Effector memory CD4-positive, alpha-beta T cell (primary cell): ENCODE measurements around the gene KLF16.

Experiments used
- DNase-seq, 3 donors: peaks; one replicate each; pipeline ENCODE4 v3.0.0-alpha.2; 2020
- H3K27ac ChIP-seq: 2 replicates; pipeline ENCODE4 v1.7.0; 2013; ENCODE audit warnings: mild to moderate bottlenecking, low read length, moderate library complexity; ENCODE audit not compliant: insufficient read depth, poor library complexity, severe bottlenecking
- H3K27me3 ChIP-seq: replicated peaks from 2 replicates; pipeline ENCODE4 v1.7.0; 2013; ENCODE audit warnings: mild to moderate bottlenecking, low read length; ENCODE audit not compliant: insufficient read depth, control insufficient read depth, poor library complexity, severe bottlenecking
- H3K36me3 ChIP-seq: 2 replicates; pipeline ENCODE4 v1.7.0; 2013; ENCODE audit warnings: mild to moderate bottlenecking, low read length, moderate library complexity; ENCODE audit not compliant: control insufficient read depth, insufficient read depth
- H3K4me1 ChIP-seq: 2 replicates; pipeline ENCODE4 v1.7.0; 2013; ENCODE audit warnings: low read length, mild to moderate bottlenecking; ENCODE audit not compliant: control insufficient read depth, insufficient read depth, poor library complexity, severe bottlenecking
- H3K4me3 ChIP-seq: 2 replicates; pipeline ENCODE4 v1.7.0; 2013; ENCODE audit warnings: low read length, low read depth, mild to moderate bottlenecking; ENCODE audit not compliant: insufficient read depth, poor library complexity, severe bottlenecking
- H3K9me3 ChIP-seq: 2 replicates; pipeline ENCODE4 v1.7.0; 2013; ENCODE audit warnings: mild to moderate bottlenecking, low read length, moderate library complexity; ENCODE audit not compliant: control insufficient read depth

KLF16 gene

DNA sequence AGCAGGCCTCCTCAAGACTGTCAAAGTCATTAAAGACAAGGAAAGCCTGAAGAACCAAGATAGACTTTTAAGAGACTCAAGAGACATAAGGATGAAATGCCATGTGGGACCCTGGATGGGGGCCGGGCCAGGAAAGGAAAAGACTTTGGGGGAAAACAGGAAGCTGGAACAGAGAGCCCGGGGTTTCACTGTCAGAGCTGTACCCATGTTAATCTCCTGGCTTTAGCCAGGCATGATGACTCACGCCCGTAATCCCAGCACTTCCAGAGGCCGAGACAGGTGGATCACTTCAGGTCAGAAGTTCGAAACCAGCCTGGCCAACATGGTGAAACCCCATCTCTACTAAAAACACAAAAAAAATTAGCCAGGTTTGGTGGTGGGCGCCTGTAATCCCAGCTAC is 5.6 kb upstream of the KLF16 start:
- Histone ChIP-seq H3K9me3 (no peaks in the 10 kb centered on the region), H3K27me3 (no peaks in the 10 kb centered on the region), H3K4me3 (no peak overlapping the region), H3K36me3 (peaks cover 13% of the 10 kb centered on the region), H3K4me1 (peaks cover 18% of the 10 kb centered on the region), H3K27ac (no peak overlapping the region)
- DNase-seq, result no peak

DNA sequence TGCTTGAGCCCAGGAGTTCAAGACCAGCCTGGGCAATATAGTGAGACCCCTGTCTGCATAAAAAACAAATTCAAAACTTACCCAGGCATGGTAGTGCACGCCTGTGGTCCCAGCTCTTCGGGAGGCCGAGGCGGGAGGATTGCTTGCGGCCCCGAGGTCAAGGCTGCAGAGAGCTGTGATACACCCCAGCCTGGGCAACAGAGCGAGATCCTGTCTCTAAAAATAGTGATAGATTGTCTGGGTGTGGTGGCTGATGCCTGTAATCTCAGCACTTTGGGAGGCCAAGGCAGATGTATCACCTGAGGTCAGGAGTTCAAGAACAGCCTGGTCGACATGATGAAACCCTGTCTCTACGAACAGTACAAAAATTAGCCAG is 4.0 kb upstream of the KLF16 start:
- no peak overlapping the region for H3K4me3 ChIP-seq
- peaks cover 7% of the 10 kb centered on the region for H3K36me3 ChIP-seq
- no peaks in the 10 kb centered on the region for H3K9me3 ChIP-seq
- DNase-seq, result no peak
- no peak overlapping the region for H3K27ac ChIP-seq
- peaks cover 6% of the 10 kb centered on the region for H3K4me1 ChIP-seq
- no peaks in the 10 kb centered on the region for H3K27me3 ChIP-seq

DNA sequence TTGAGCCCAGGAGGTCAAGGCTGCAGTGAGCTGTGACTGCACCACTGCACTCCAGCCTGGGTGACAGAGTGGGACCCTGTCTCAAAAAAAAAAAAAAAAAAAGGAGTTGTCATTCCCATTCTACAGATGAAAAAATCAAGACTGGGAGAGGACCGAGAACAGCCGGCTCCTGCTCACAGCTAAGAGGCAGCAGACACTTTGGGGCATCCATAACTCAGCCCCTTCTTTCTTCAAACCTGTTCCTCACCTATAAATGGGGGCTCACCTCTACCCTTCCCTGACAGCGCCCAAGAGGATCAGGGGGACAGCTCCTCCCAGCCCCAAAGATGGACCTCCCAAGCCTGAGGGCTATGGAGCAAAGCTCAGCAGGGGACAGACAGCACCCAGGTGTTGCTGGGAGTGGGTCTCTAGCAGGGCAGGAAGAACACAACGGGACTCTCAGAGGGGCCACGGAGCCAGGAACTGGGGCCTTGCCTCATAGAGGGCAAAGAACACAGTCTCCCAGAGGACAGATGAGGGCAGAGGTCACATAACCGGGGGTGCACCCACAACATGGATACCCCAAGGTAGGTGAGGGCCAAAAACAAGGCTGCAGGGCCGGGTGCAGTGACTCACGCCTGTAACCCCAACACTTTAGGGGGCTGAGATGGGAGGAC is 3.4 kb upstream of the KLF16 start:
- no peak for DNase-seq
- Histone ChIP-seq H3K27ac (no peak overlapping the region), H3K36me3 (peaks cover 7% of the 10 kb centered on the region), H3K4me3 (no peak overlapping the region), H3K9me3 (no peaks in the 10 kb centered on the region), H3K4me1 (peaks cover 10% of the 10 kb centered on the region), H3K27me3 (no peaks in the 10 kb centered on the region)

DNA sequence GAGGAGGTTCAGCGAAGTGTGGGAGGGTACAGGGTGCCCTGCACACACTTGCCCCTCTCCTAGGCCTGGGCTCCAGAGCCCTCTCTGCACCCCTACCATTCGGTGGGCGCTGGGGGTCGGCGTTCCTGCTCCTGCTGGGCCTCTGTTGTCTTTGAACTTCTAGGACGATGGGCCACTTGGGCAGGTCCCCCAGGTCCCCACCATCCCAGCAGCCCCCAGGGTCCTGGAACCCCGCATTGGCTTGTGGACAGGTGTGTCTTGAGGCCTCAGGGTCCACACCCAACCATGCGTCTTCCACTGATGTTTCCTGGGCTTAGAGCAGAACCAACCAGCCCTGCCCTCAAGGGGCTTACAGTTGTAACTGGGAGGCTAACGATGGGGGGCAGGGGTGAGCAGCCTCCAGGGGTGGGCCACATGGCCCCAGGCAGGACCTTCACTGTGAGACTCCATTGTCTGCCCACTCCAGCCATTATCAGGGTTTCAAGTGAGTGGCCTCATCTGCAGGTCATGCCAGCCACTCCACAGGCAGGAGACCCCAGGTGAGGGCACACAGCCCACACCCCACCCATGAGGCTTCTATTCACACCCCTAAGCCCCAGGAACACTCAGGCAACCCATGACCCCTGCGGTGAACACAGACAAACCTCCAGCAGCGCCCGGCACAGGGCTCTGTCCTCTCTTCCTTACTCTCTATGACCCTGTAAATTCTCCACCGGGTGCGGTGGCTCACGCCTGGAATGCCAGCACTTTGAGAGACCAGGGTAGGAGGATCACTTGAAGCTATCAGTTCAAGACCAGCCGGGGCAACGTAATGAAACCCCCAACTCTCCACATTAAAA is 2.0 kb upstream of the KLF16 start:
- H3K4me1 ChIP-seq, result peaks cover 25% of the 10 kb centered on the region
- no peaks in the 10 kb centered on the region for H3K27me3 ChIP-seq
- no peaks in the 10 kb centered on the region for H3K36me3 ChIP-seq
- no peak for DNase-seq
- H3K9me3 ChIP-seq, result no peaks in the 10 kb centered on the region
- peak overlapping the region; percentile 78 for H3K4me3 ChIP-seq
- peak overlapping the region; percentile 69 for H3K27ac ChIP-seq

DNA sequence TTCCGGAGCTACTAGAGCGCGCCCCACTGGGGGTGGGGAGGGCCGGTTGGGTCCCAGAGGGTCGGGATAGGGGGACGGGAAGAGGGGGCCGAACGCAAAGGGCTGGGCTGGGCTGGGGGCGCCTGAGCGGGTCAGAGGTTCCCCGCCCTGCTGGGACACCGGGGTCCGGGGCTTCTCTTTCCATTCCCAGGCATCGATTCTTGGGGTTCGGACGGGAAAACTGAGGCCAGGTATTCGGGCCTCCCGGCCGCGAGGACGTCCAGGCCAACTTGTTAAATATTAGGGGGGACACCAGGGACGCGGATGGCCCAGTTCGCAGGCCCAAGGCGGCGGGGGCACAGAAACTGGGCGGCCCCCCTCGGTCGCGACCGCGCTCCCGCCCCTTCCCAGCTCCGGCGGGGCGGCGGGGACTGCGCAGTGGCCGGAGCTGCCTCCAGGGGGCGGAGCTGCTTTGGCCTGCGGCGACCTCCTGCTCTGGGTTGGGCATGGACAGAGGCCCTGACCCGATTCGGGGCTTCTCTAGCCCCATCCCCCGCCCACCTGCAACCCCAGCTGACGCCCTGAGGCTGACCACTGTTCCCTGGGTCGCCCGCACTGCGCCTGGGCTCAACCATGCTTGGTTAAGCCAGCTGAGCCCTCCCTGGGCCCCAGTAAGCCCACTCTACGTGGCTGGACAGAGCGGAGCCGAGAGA is 1.2 kb upstream of the KLF16 start:
- H3K9me3 ChIP-seq, result no peaks in the 10 kb centered on the region
- H3K36me3 ChIP-seq, result no peaks in the 10 kb centered on the region
- peak in 1 of 3 donors; percentile 40 for DNase-seq
- H3K27me3 ChIP-seq, result no peaks in the 10 kb centered on the region
- H3K4me3 ChIP-seq, result peak overlapping the region; percentile 78
- H3K27ac ChIP-seq, result peak overlapping the region; percentile 69
- H3K4me1 ChIP-seq, result peaks cover 32% of the 10 kb centered on the region

DNA sequence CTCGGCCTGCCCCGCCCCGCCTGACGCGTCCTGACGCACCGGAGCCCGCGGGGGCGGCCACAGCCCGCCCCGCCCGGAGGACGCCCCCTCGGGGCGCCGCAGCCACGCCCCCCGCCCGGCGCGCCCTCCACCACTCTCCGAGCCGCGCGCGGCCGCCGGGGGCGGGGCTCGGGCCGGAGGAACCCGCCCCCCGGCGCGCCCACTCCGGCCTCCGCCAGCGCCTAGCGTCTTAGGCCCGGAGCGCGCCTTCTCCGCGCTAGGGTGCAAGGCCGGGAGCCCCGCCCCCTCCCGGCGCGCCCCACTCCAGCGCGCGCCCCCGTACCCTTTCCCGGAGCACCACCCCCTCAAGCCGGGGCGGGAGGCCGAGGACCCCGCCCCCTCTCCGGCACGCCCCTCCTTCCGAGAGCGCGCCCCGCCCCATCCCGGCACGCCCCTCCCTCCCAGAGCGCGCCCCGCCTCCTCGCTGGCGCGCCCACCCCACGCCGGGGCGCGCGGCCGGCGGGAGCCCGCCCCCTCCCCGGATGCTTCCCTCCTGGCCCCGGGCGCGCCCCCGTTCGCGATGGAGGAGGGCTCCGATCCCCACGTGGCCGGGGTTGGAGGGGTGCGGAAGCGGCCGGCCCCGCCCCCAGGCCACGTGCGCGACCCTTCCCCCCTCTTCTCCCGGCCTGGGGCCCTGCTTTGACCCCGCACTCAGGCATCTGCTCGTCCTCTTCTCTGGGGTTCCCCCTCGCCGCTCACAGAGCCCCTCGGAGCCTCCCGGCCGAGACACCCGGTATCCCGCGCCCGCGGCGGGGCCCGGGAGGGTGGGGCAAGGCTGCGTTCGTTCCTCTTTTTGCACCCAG is 480 bp upstream of the KLF16 start:
- peak; percentile 86 to 88 (median 87) for DNase-seq
- Histone ChIP-seq H3K4me1 (peaks cover 40% of the 10 kb centered on the region), H3K27me3 (no peaks in the 10 kb centered on the region), H3K36me3 (no peaks in the 10 kb centered on the region), H3K27ac (peak overlapping the region; percentile 86), H3K4me3 (peak overlapping the region; percentile 78), H3K9me3 (no peaks in the 10 kb centered on the region)

DNA sequence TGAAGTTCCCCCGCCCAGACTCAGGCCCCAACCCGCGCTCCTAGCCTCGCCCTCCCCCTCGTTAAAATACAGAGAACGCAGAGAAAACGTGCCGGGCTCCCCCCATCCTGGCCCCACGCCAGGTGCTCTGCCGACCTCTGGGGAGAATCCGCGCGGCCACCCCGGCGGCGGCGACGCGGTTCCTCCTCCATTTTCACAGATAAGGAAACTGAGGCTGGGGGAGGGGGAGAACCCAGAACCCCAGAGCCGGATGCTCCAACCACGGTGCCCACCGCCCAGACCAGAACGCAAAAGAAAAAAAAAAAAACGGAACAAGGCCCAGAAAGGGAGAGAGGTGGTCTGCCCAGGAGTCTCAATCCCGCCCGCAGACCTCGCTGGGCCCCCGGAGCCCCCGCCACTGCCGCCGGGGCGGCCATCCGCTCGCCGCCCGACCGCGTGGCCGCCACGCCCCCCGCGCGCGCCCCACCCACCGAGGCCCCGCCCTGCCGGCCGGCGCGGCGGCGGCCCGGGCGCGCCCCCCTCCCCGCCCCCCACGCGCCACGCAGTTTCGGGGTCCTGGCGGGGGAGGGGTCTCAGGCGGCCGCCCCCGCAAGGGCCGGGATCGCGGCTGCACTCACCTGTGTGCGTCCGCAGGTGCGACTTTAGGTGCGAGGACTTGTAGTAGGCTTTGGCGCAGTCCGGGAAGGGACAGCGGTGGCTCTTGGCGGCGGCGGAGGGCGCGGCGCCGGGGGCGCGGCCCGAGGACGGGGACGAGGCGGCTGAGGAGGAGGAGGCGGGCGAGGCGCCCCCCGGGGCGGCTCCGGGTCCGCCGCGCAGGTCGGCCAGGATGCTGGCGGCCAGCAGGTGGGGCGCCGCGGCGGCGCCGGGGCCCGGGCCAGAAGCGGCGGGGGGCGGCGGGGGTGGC is 703 bp downstream of the KLF16 start:
- DNase-seq, result peak in 2 of 3 donors; percentile 48 to 59
- H3K36me3 ChIP-seq, result no peaks in the 10 kb centered on the region
- H3K4me3 ChIP-seq, result peak overlapping the region; percentile 77
- H3K9me3 ChIP-seq, result no peaks in the 10 kb centered on the region
- no peaks in the 10 kb centered on the region for H3K27me3 ChIP-seq
- peak overlapping the region; percentile 86 for H3K27ac ChIP-seq
- H3K4me1 ChIP-seq, result peaks cover 43% of the 10 kb centered on the region

DNA sequence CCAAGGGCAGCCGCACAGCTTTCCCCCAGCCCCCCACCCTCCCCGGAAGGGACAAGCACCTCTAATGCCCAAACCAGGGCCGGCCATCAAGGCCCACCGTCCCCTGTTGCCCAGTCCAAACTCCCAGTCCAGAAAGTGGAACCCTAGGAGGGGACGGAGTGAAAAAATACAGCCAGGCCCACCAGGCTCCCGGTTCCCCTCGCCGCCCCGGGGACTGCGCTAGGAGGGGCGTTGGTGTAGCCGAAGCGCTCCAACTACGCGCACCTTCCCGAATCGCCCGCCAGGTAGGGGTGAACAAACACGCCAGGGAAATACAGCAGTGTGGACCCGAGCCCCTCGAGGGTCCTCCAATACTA is 1.3 kb downstream of the KLF16 start:
- H3K4me3 ChIP-seq, result peak overlapping the region; percentile 77
- H3K27me3 ChIP-seq, result no peaks in the 10 kb centered on the region
- no peak for DNase-seq
- H3K36me3 ChIP-seq, result no peaks in the 10 kb centered on the region
- H3K4me1 ChIP-seq, result peaks cover 49% of the 10 kb centered on the region
- H3K27ac ChIP-seq, result peak overlapping the region; percentile 86
- H3K9me3 ChIP-seq, result no peaks in the 10 kb centered on the region

DNA sequence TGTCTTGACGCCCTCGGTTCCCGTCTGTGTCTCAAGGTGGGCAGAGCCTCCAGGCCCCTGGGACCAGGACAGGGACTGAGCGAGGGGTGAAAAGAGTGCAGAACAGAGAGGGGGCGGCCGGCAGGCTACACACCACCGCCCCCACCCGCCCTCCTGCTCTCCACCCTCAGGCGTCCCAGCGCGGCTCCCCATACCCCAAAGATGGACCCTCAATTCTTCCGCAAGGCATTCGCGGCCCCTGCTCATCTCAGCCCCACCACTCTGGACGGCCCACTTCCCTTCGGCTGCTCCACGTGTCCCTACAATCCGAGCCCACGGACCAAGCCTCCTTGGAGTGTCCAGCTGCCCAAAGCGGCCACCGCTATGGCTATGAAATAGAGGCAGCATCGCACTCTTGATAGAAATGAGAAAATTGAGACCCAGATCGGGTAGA is 1.8 kb downstream of the KLF16 start:
- no peaks in the 10 kb centered on the region for H3K9me3 ChIP-seq
- peaks cover 50% of the 10 kb centered on the region for H3K4me1 ChIP-seq
- H3K36me3 ChIP-seq, result no peaks in the 10 kb centered on the region
- DNase-seq, result no peak
- peak overlapping the region; percentile 77 for H3K4me3 ChIP-seq
- H3K27ac ChIP-seq, result peak overlapping the region; percentile 86
- H3K27me3 ChIP-seq, result no peaks in the 10 kb centered on the region
